Activated naive CD8-positive, alpha-beta T cell (primary cell): ENCODE results near the gene GPR42.
"Not testable (repeated sequence)": the region's sequence is repeated elsewhere in the genome, so short reads cannot be mapped to it uniquely, and the experiment has no call there.

Experiments
- H3K27ac Mint-ChIP-seq: one replicate; pipeline ENCODE4 v1.8.0; 2021; ENCODE audit warnings: mixed read lengths
- H3K27me3 Mint-ChIP-seq: one replicate; pipeline ENCODE4 v1.8.0; 2021; ENCODE audit warnings: mixed read lengths
- H3K36me3 Mint-ChIP-seq: one replicate; pipeline ENCODE4 v1.8.0; 2021; ENCODE audit warnings: mixed read lengths
- H3K4me1 Mint-ChIP-seq: one replicate; pipeline ENCODE4 v1.8.0; 2021; ENCODE audit warnings: low read depth, mixed read lengths
- H3K4me3 Mint-ChIP-seq: one replicate; pipeline ENCODE4 v1.8.0; 2021; ENCODE audit warnings: mild to moderate bottlenecking, mixed read lengths
- H3K9me3 Mint-ChIP-seq: one replicate; pipeline ENCODE4 v1.8.0; 2021; ENCODE audit warnings: low read depth, mixed read lengths

The GPR42 gene

GRCh38 chr19:35392742-35393715 is 22.2 kb downstream of the GPR42 start:
- H3K27ac Mint-ChIP-seq = no peak overlapping the region
- H3K4me3 Mint-ChIP-seq = no peak overlapping the region
- no peaks in the 10 kb centered on the region for H3K36me3 Mint-ChIP-seq
- H3K9me3 Mint-ChIP-seq = no peaks in the 10 kb centered on the region
- H3K4me1 Mint-ChIP-seq = peaks cover 2% of the 10 kb centered on the region
- H3K27me3 Mint-ChIP-seq = no peaks in the 10 kb centered on the region

- Mint-ChIP-seq H3K27me3 (peaks cover 2% of the 10 kb centered on the region), H3K27ac (no peak overlapping the region), H3K4me1 (peaks cover 2% of the 10 kb centered on the region), H3K9me3 (no peaks in the 10 kb centered on the region), H3K36me3 (no peaks in the 10 kb centered on the region), H3K4me3 (no peak overlapping the region)
These were observed 24.7 kb downstream of the GPR42 start for GRCh38 chr19:35395382-35396199.

GRCh38 chr19:35396240-35396885 is 25.5 kb downstream of the GPR42 start:
- Mint-ChIP-seq H3K4me3 (no peak overlapping the region), H3K27ac (no peak overlapping the region), H3K36me3 (no peaks in the 10 kb centered on the region), H3K4me1 (peaks cover 2% of the 10 kb centered on the region), H3K27me3 (peaks cover 2% of the 10 kb centered on the region), H3K9me3 (no peaks in the 10 kb centered on the region)

DNA sequence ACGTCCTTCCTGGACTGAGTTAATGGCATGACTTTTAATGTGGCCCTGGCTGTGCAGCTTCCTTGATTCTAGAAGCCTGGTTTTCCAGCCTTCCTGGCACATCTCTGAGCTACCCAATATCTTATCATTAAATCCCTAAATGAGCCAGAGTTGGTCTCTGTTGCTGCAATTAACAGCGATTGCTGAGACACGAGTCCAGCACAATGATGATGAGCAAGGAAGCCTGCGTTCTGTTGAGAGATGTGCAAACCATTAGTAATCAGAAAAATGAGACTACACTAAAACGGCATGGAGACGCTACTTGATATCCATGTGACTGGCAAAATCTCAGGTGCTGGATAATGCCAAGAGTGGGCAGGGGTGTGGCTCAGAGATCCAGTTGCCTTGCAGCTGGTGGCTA is 26.2 kb downstream of the GPR42 start:
- peaks cover 2% of the 10 kb centered on the region for H3K4me1 Mint-ChIP-seq
- H3K27ac Mint-ChIP-seq = no peak overlapping the region
- no peak overlapping the region for H3K4me3 Mint-ChIP-seq
- H3K27me3 Mint-ChIP-seq = peaks cover 2% of the 10 kb centered on the region
- H3K36me3 Mint-ChIP-seq = no peaks in the 10 kb centered on the region
- H3K9me3 Mint-ChIP-seq = no peaks in the 10 kb centered on the region

DNA sequence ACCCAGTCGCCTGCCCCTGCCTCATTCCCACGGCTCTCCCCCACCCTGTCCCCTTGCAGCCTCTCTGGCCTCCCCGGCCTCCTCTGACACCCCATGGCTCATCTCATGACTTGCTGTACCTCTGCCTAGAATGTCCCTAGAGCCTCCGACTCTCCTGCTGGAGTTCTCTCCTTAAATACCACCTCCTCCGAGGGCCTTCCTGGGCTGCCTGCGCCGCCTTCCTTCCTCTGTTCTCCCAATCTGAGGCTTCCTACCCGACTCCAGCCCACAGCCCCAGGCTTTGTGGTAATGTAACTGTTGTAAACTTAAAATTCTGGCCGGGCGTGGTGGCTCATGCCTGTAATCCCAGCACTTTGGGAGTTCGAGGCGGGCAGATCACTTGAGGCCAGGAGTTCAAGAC is 27.7 kb downstream of the GPR42 start:
- Mint-ChIP-seq H3K27me3 (peaks cover 2% of the 10 kb centered on the region), H3K36me3 (no peaks in the 10 kb centered on the region), H3K4me3 (no peak overlapping the region), H3K9me3 (no peaks in the 10 kb centered on the region), H3K4me1 (peaks cover 2% of the 10 kb centered on the region), H3K27ac (no peak overlapping the region)

GRCh38 chr19:35399231-35399630 is 28.4 kb downstream of the GPR42 start:
- peaks cover 2% of the 10 kb centered on the region for H3K27me3 Mint-ChIP-seq
- H3K27ac Mint-ChIP-seq = no peak overlapping the region
- H3K9me3 Mint-ChIP-seq = no peaks in the 10 kb centered on the region
- no peak overlapping the region for H3K4me3 Mint-ChIP-seq
- no peaks in the 10 kb centered on the region for H3K36me3 Mint-ChIP-seq
- H3K4me1 Mint-ChIP-seq = no peaks in the 10 kb centered on the region

GRCh38 chr19:35399948-35400772 is 29.3 kb downstream of the GPR42 start:
- no peaks in the 10 kb centered on the region for H3K9me3 Mint-ChIP-seq
- no peak overlapping the region for H3K27ac Mint-ChIP-seq
- H3K27me3 Mint-ChIP-seq = peaks cover 2% of the 10 kb centered on the region
- no peaks in the 10 kb centered on the region for H3K4me1 Mint-ChIP-seq
- H3K36me3 Mint-ChIP-seq = no peaks in the 10 kb centered on the region
- no peak overlapping the region for H3K4me3 Mint-ChIP-seq

- Mint-ChIP-seq H3K9me3 (no peaks in the 10 kb centered on the region), H3K27me3 (peaks cover 2% of the 10 kb centered on the region), H3K36me3 (no peaks in the 10 kb centered on the region), H3K27ac (no peak overlapping the region), H3K4me1 (no peaks in the 10 kb centered on the region), H3K4me3 (no peak overlapping the region)
These were observed 29.9 kb downstream of the GPR42 start for GRCh38 chr19:35400773-35401100.

- not testable (repeated sequence) for H3K4me1 Mint-ChIP-seq, H3K27me3 Mint-ChIP-seq, H3K4me3 Mint-ChIP-seq, H3K9me3 Mint-ChIP-seq, H3K27ac Mint-ChIP-seq, H3K36me3 Mint-ChIP-seq
These were observed 30.5 kb downstream of the GPR42 start for GRCh38 chr19:35401416-35401815.

- Mint-ChIP-seq H3K27me3 (peaks cover 2% of the 10 kb centered on the region), H3K4me1 (no peaks in the 10 kb centered on the region), H3K27ac (no peak overlapping the region)
These were observed 32.4 kb downstream of the GPR42 start for GRCh38 chr19:35403116-35403760.

GRCh38 chr19:35404879-35405622 is 34.2 kb downstream of the GPR42 start:
- H3K9me3 Mint-ChIP-seq = no peaks in the 10 kb centered on the region
- no peaks in the 10 kb centered on the region for H3K36me3 Mint-ChIP-seq
- no peaks in the 10 kb centered on the region for H3K4me1 Mint-ChIP-seq
- no peaks in the 10 kb centered on the region for H3K27me3 Mint-ChIP-seq
- no peak overlapping the region for H3K4me3 Mint-ChIP-seq
- H3K27ac Mint-ChIP-seq = no peak overlapping the region

More at GRCh38 chr19:35403116-35403760, 32.4 kb downstream of the GPR42 start:
- Mint-ChIP-seq H3K36me3 (no peaks in the 10 kb centered on the region), H3K9me3 (no peaks in the 10 kb centered on the region), H3K4me3 (no peak overlapping the region)

- H3K4me3 Mint-ChIP-seq = no peak overlapping the region
- H3K36me3 Mint-ChIP-seq = no peaks in the 10 kb centered on the region
- H3K27me3 Mint-ChIP-seq = no peaks in the 10 kb centered on the region
- H3K27ac Mint-ChIP-seq = no peak overlapping the region
- no peaks in the 10 kb centered on the region for H3K9me3 Mint-ChIP-seq
- no peaks in the 10 kb centered on the region for H3K4me1 Mint-ChIP-seq
These were observed 36.8 kb downstream of the GPR42 start for GRCh38 chr19:35407619-35408018.

- Mint-ChIP-seq H3K36me3 (no peaks in the 10 kb centered on the region), H3K27me3 (no peaks in the 10 kb centered on the region), H3K4me3 (no peak overlapping the region), H3K27ac (no peak overlapping the region), H3K4me1 (no peaks in the 10 kb centered on the region), H3K9me3 (no peaks in the 10 kb centered on the region)
These were observed 37.7 kb downstream of the GPR42 start for GRCh38 chr19:35408284-35409171.
